BLaER1 (cell line): ENCODE results near the gene TBXAS1.

ENCODE experiments used
- H3K27ac ChIP-seq: shearing (Covaris generic); formaldehyde crosslinking; 2 replicates; pipeline ENCODE4 v1.8.1; 2022
- H3K27me3 ChIP-seq: shearing (Covaris generic); formaldehyde crosslinking; 2 replicates; pipeline ENCODE4 v1.8.1; 2022
- H3K36me3 ChIP-seq: shearing (Covaris generic); formaldehyde crosslinking; 2 replicates; pipeline ENCODE4 v1.8.1; 2022
- H3K4me1 ChIP-seq: shearing (Covaris generic); formaldehyde crosslinking; 2 replicates; pipeline ENCODE4 v1.8.1; 2022
- H3K4me2 ChIP-seq: shearing (Covaris generic); formaldehyde crosslinking; 2 replicates; pipeline ENCODE4 v1.8.1; 2022
- H3K4me3 ChIP-seq: shearing (Covaris generic); formaldehyde crosslinking; 2 replicates; pipeline ENCODE4 v1.8.1; 2022
- H3K9ac ChIP-seq: shearing (Covaris generic); formaldehyde crosslinking; 2 replicates; pipeline ENCODE4 v1.8.1; 2022
- H3K9me3 ChIP-seq: shearing (Covaris generic); formaldehyde crosslinking; 2 replicates; pipeline ENCODE4 v1.8.1; 2022
- H4K20me1 ChIP-seq: shearing (Covaris generic); formaldehyde crosslinking; 2 replicates; pipeline ENCODE4 v1.8.1; 2022
- Cebpa-rat ChIP-seq: shearing (Covaris generic); IDR thresholded peaks from 2 replicates; pipeline ENCODE4 v1.8.1; 2022

TBXAS1 gene

GRCh38 chr7:140013676-140014075 lies 184.6 kb downstream of the TBXAS1 start:
- no peak for TF ChIP-seq Cebpa-rat
- H3K36me3 ChIP-seq, result no peaks in the 10 kb centered on the region
- no peak overlapping the region for H3K9ac ChIP-seq
- no peak overlapping the region for H3K4me3 ChIP-seq
- no peaks in the 10 kb centered on the region for H3K9me3 ChIP-seq
- H3K27me3 ChIP-seq, result no peaks in the 10 kb centered on the region
- H3K27ac ChIP-seq, result no peak overlapping the region
- H4K20me1 ChIP-seq, result no peaks in the 10 kb centered on the region
- no peak overlapping the region for H3K4me2 ChIP-seq
- H3K4me1 ChIP-seq, result 0 out of 2 replicates have a peak, but pooled peaks cover 6% of the 10 kb centered on the region

DNA sequence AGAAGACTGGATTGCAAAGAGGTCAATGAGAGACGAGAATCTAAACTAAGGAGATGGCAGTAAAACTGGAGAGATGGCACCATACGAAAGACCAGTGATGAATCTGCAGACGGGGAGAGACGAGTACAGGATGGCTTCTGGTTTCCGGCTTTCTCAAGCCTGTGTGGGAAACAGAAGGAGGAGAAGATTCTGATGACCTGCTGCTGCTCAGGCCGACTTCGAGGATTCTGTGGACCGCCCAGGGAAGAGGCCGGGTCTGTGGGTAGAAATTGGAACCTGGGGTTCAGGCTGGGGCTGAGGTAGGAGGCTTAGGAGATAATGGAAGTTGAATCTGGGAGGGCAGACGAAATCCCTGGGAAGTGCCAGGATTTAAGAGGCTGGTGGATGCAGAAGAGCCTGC lies 185.1 kb downstream of the TBXAS1 start:
- Histone ChIP-seq H3K27me3 (no peaks in the 10 kb centered on the region), H4K20me1 (no peaks in the 10 kb centered on the region), H3K9ac (no peak overlapping the region), H3K36me3 (no peaks in the 10 kb centered on the region), H3K9me3 (no peaks in the 10 kb centered on the region), H3K4me1 (0 out of 2 replicates have a peak, but pooled peaks cover 6% of the 10 kb centered on the region), H3K27ac (no peak overlapping the region), H3K4me2 (no peak overlapping the region), H3K4me3 (no peak overlapping the region)
- no peak for TF ChIP-seq Cebpa-rat

GRCh38 chr7:140015471-140015970 lies 186.5 kb downstream of the TBXAS1 start:
- Histone ChIP-seq H3K27ac (no peak overlapping the region), H4K20me1 (no peaks in the 10 kb centered on the region), H3K4me3 (no peak overlapping the region), H3K9ac (no peak overlapping the region), H3K9me3 (no peaks in the 10 kb centered on the region), H3K36me3 (no peaks in the 10 kb centered on the region), H3K4me1 (0 out of 2 replicates have a peak, but pooled peaks cover 6% of the 10 kb centered on the region), H3K27me3 (no peaks in the 10 kb centered on the region), H3K4me2 (no peak overlapping the region)
- no peak for TF ChIP-seq Cebpa-rat

- Histone ChIP-seq H4K20me1 (no peaks in the 10 kb centered on the region), H3K4me2 (no peak overlapping the region), H3K4me3 (no peak overlapping the region), H3K27ac (no peak overlapping the region), H3K4me1 (0 out of 2 replicates have a peak, but pooled peaks cover 6% of the 10 kb centered on the region), H3K36me3 (no peaks in the 10 kb centered on the region), H3K27me3 (no peaks in the 10 kb centered on the region), H3K9me3 (no peaks in the 10 kb centered on the region), H3K9ac (no peak overlapping the region)
- TF ChIP-seq Cebpa-rat, result no peak
Observed at GRCh38 chr7:140016540-140016939, 187.5 kb downstream of the TBXAS1 start.

DNA sequence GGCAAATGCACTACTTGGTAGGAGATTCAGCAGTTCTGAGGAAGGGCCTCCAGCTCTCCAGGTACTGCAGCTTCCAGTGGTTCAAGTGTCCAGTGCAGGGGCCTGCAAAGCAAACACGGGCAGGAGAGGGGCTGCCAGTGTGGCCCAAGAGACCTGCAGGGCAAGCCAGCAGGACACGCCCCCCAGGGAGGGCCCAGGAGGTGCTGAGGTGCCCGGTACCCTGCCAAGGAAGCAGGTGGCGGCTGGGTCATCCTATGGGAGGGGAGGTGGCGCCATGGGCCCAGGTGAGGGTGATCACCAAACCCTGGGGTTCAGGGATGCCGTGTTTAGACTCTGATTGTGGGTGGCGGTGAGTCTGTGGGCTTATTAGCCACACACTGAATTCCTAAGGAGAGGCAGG lies 188.0 kb downstream of the TBXAS1 start:
- H3K27me3 ChIP-seq, result no peaks in the 10 kb centered on the region

GRCh38 chr7:140017543-140017942 lies 188.5 kb downstream of the TBXAS1 start:
- no peaks in the 10 kb centered on the region for H3K27me3 ChIP-seq
- no peak for TF ChIP-seq Cebpa-rat

More for the DNA sequence above, 188.0 kb downstream of the TBXAS1 start:
- Histone ChIP-seq H3K4me3 (no peak overlapping the region), H3K9me3 (no peaks in the 10 kb centered on the region), H4K20me1 (no peaks in the 10 kb centered on the region), H3K4me1 (0 out of 2 replicates have a peak, but pooled peaks cover 5% of the 10 kb centered on the region), H3K4me2 (no peak overlapping the region), H3K27ac (no peak overlapping the region), H3K36me3 (peaks cover 1% of the 10 kb centered on the region; the same call in 1 of the 2 replicates), H3K9ac (no peak overlapping the region)
- no peak for TF ChIP-seq Cebpa-rat

GRCh38 chr7:140018125-140019043 lies 189.3 kb downstream of the TBXAS1 start:
- H3K9ac ChIP-seq, result no peak overlapping the region
- H3K4me1 ChIP-seq, result no peaks in the 10 kb centered on the region
- H3K9me3 ChIP-seq, result no peaks in the 10 kb centered on the region
- no peaks in the 10 kb centered on the region for H4K20me1 ChIP-seq
- H3K36me3 ChIP-seq, result peaks cover 15% of the 10 kb centered on the region
- H3K27me3 ChIP-seq, result no peaks in the 10 kb centered on the region
- no peak overlapping the region for H3K27ac ChIP-seq
- H3K4me3 ChIP-seq, result no peak overlapping the region
- no peak overlapping the region for H3K4me2 ChIP-seq
- no peak for TF ChIP-seq Cebpa-rat

More at GRCh38 chr7:140017543-140017942, 188.5 kb downstream of the TBXAS1 start:
- Histone ChIP-seq H3K4me3 (no peak overlapping the region), H3K4me1 (0 out of 2 replicates have a peak, but pooled peaks cover under 1% of the 10 kb centered on the region), H3K27ac (no peak overlapping the region), H3K4me2 (no peak overlapping the region), H3K9ac (no peak overlapping the region), H4K20me1 (no peaks in the 10 kb centered on the region), H3K36me3 (peaks cover 6% of the 10 kb centered on the region), H3K9me3 (no peaks in the 10 kb centered on the region)

- Histone ChIP-seq H3K4me3 (no peak overlapping the region), H3K9me3 (no peaks in the 10 kb centered on the region), H3K4me1 (no peaks in the 10 kb centered on the region), H4K20me1 (no peaks in the 10 kb centered on the region), H3K4me2 (no peak overlapping the region), H3K36me3 (peaks cover 22% of the 10 kb centered on the region), H3K27ac (no peak overlapping the region), H3K9ac (no peak overlapping the region), H3K27me3 (no peaks in the 10 kb centered on the region)
- TF ChIP-seq Cebpa-rat, result no peak
Observed at GRCh38 chr7:140019172-140019571, 190.1 kb downstream of the TBXAS1 start.

DNA sequence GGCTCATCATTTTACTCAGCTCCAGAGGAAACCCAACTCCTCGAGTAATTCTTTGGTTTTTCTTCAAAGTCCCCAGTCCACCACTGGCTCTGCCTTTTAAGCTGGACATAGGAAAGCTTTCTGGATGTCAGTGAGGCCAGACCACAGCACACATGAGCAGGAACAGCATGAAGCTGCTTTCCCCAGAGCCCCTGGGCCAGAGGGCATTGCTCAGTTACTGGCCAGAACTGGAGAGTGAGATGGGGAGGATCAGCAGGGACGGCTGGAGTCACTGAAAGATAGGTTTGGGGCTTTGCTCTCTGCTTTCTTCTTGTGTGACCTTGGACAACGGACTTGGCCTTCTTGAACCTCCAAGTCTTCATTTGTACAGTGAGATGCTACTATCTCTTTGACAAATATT lies 190.5 kb downstream of the TBXAS1 start:
- H4K20me1 ChIP-seq, result no peaks in the 10 kb centered on the region
- no peaks in the 10 kb centered on the region for H3K4me1 ChIP-seq
- no peak overlapping the region for H3K27ac ChIP-seq
- no peak for TF ChIP-seq Cebpa-rat
- no peaks in the 10 kb centered on the region for H3K27me3 ChIP-seq
- H3K36me3 ChIP-seq, result peaks cover 26% of the 10 kb centered on the region
- H3K9ac ChIP-seq, result no peak overlapping the region
- H3K4me3 ChIP-seq, result no peak overlapping the region
- no peaks in the 10 kb centered on the region for H3K9me3 ChIP-seq
- no peak overlapping the region for H3K4me2 ChIP-seq

DNA sequence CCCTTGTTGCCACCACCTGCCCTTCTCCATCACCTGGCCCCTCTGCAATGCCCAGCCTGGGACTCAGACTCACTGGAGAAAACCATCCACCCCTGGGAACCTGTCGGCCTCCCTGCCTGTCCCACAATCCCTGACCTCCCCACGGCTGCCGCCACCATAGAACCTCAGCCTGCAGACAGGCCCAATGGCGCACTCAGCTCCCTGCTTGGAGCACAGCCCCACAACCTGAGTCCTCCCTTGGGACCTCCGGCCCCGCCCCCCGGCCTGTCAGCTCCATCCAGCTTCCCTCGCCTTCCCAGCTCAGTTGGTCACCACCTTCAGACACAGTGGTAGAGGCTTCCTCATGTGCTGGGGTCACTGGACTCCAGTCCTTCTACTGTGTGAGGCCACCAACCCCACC lies 192.5 kb downstream of the TBXAS1 start:
- Histone ChIP-seq H3K27me3 (no peaks in the 10 kb centered on the region), H3K4me3 (no peak overlapping the region), H3K9me3 (no peaks in the 10 kb centered on the region), H3K9ac (no peak overlapping the region), H3K4me1 (no peaks in the 10 kb centered on the region), H3K36me3 (peaks cover 44% of the 10 kb centered on the region), H3K27ac (no peak overlapping the region), H4K20me1 (no peaks in the 10 kb centered on the region), H3K4me2 (no peak overlapping the region)
- TF ChIP-seq Cebpa-rat, result no peak
